Vagina (tissue), 2 donors: Measurements from ENCODE around the gene RAD51D.

ENCODE experiments used
- CTCF ChIP-seq, 3 experiments: fragments of 450-650 bp in 2 of 3; fragments of 200-600 bp in 1 of 3; sonication (generic) in 1 of 3; IDR thresholded peaks; one replicate each; pipeline ENCODE4 v1.5.1; 2017 to 2019; ENCODE audit warnings: antibody characterized with exemption in 3 of 3, mild to moderate bottlenecking in 2 of 3, moderate library complexity in 2 of 3
- POLR2A ChIP-seq, 2 donors: fragments of 450-650 bp; IDR thresholded peaks; one replicate each; pipeline ENCODE4 v1.6.1; 2017; ENCODE audit warnings: antibody characterized with exemption in 2 of 2, mild to moderate bottlenecking in 2 of 2, moderate library complexity in 2 of 2

GRCh38 chr17:35163886-35164285 lies 44.2 kb upstream of the RAD51D start:
- TF ChIP-seq CTCF (IDR thresholded peaks at IDR 0.05) (no peak), POLR2A (IDR thresholded peaks at IDR 0.05) (no peak)
